ENCODE data around the gene SLC5A2.
A peak's percentile ranks its signal among the peaks of the same experiment; 100 is the strongest.

Gene SLC5A2

DNA sequence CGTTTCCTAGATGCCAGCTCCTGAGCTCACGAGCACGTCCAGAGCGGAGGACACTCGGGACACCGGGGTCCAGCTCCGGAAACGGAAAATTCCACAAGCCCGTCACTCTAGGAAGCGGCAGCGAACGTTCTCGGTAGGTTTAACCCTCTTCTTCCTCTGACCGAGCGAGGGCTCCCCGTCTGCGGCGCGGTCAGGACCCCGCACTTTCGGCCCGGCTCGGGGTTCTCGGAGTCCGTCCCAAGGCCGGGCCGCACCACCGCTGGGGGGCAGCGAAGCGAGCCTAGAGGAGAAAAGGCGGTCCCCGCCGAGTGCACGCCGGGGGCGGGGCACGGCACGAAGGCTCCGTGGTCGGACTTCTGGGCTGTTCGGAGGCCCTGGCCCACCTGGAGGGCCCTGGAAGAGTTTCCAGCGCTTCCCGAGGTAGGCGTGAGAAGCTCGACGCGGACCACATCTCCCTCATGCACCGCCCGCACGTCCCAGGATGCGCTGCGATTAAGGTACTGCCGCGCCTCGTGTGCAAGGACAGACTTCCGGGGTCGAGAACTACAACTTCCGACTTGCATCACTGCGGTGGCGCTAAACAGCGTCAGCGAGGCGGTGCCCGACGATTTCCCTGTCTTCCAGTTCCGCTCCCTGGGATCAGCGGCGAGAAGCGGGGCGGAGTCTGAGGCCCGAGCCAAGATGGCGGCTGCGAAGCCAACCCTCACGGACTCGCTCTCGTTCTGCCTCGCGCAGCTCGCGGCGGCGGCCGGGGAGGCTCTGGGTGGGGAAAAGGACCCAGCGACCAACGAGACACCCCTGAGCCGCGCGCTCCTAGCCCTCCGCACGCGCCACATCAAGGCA lies 23.9 kb upstream of the SLC5A2 start, which contains the start of gene ARMC5:
Gene ARMC5, plus strand, starts transcription at position 658 of the 843 bp plus-strand sequence. Its CDS starts 24 bp downstream, at position 682.
- Histone ChIP-seq H3K4me3 (ENCODE audit: low read length) (peak within 1 kb of the TSS; percentile 98), H4K20me1 (ENCODE audit: insufficient read depth, low read length) (peaks cover 22% of the 10 kb centered on the region), H3K4me2 (ENCODE audit: low read length) (peak within 1 kb of the TSS; percentile 100), H3K27me3 (ENCODE audit: low read depth, low read length) (no peaks in the 10 kb centered on the region), H2AFZ (ENCODE audit: low read depth, low read length) (peak within 1 kb of the TSS; percentile 92; the same call in 1 of the 2 replicates), H3K9me3 (ENCODE audit: insufficient read depth, low read length) (no peaks in the 10 kb centered on the region), H3K79me2 (ENCODE audit: low read length) (peaks cover 39% of the 10 kb centered on the region), H3K9ac (ENCODE audit: low read length) (peak within 1 kb of the TSS; percentile 97), H3K36me3 (replicated peaks; ENCODE audit: low read depth, low read length) (peaks cover 16% of the 10 kb centered on the region), H3K4me1 (ENCODE audit: low read length) (peaks cover 21% of the 10 kb centered on the region), H3K27ac (ENCODE audit: low read length) (peak within 1 kb of the TSS; percentile 85)
- peak; percentile 65 for TF ChIP-seq CTCF (IDR thresholded peaks at IDR 0.05; ENCODE audit: low read depth, low read length)
- no peak for TF ChIP-seq EZH2phosphoT487 (IDR thresholded peaks at IDR 0.05; ENCODE audit: low read depth)

DNA sequence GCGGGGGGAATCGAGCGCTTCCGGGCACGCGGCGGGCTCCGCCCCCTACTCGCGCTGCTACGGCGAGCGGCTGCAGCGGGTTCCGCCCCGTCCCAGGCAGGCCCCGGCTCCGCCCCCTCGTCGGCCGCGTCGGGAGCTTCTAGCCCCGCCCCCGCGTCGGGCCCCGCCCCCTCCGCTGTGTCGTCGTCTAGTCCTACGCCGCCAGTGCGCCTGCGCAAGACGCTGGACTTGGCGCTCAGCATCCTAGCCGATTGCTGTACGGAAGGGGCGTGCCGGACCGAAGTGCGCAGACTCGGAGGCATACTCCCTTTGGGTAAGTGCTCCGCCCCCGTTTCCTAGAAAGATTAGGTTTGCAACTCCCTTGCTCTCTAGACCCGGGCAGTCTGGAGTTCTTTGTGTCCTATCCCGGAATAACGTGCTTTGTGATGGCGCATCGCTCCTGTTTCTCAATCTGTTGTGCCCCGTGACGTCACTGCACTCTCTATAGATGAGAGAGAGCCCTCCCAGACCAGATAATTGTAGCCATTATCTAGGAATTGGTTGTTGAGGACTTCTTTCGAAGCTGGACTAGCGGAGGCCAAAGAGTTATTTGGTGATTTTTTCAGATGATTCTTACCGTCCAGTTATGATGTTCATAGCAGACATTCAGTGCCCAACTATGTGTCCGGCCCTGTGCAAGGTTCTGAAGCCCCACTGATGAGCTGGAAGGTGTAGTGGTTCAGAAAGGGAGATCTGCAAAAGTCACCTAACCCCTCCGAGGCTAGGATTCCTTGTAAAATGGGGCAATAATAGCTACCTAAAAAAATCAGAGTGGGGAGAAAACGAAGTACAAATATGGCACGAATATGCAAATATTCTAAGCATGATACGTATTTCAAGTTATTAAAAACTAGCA lies 23.0 kb upstream of the SLC5A2 start:
- peaks cover 16% of the 10 kb centered on the region for H3K36me3 ChIP-seq (replicated peaks; ENCODE audit: low read depth, low read length)
- peak overlapping the region; percentile 100 for H3K4me2 ChIP-seq (ENCODE audit: low read length)
- peak overlapping the region; percentile 92; the same call in 1 of the 2 replicates for H2AFZ ChIP-seq (ENCODE audit: low read depth, low read length)
- H3K9ac ChIP-seq (ENCODE audit: low read length): peak overlapping the region; percentile 97
- H3K79me2 ChIP-seq (ENCODE audit: low read length): peaks cover 38% of the 10 kb centered on the region
- peaks cover 21% of the 10 kb centered on the region for H3K4me1 ChIP-seq (ENCODE audit: low read length)
- TF ChIP-seq EZH2phosphoT487 (IDR thresholded peaks at IDR 0.05; ENCODE audit: low read depth) (no peak), CTCF (IDR thresholded peaks at IDR 0.05; ENCODE audit: low read depth, low read length) (no peak)
- no peaks in the 10 kb centered on the region for H3K27me3 ChIP-seq (ENCODE audit: low read depth, low read length)
- H3K4me3 ChIP-seq (ENCODE audit: low read length): peak overlapping the region; percentile 98
- peaks cover 22% of the 10 kb centered on the region for H4K20me1 ChIP-seq (ENCODE audit: insufficient read depth, low read length)
- peak overlapping the region; percentile 85 for H3K27ac ChIP-seq (ENCODE audit: low read length)
- no peaks in the 10 kb centered on the region for H3K9me3 ChIP-seq (ENCODE audit: insufficient read depth, low read length)

DNA sequence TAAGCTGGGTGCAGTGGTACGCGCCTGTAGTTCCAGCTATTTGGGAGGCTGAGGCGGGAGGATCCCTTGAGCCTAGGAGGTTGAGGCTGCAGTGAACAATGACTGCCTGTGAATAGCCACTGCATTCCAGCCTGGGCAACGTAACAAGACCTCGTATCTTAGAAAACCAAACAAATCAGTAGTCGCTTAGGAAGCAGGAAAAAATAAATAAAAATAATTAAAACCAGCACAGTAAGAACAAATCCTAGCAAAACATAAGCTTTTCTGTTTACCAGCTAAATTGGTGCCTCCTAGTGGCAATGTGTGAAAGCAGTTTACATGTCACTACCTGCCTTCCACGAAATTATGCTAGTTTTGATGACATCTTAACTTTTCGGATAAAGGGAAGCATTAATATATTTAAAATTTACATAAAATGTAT lies 22.3 kb upstream of the SLC5A2 start:
- TF ChIP-seq EZH2phosphoT487 (IDR thresholded peaks at IDR 0.05; ENCODE audit: low read depth) (no peak), CTCF (IDR thresholded peaks at IDR 0.05; ENCODE audit: low read depth, low read length) (peak; percentile 67)
- Histone ChIP-seq H3K4me1 (ENCODE audit: low read length) (peaks cover 21% of the 10 kb centered on the region), H3K9me3 (ENCODE audit: insufficient read depth, low read length) (no peaks in the 10 kb centered on the region), H3K4me3 (ENCODE audit: low read length) (peak overlapping the region; percentile 89), H3K9ac (ENCODE audit: low read length) (peak overlapping the region; percentile 60; the same call in 1 of the 2 replicates), H3K4me2 (ENCODE audit: low read length) (peak overlapping the region; percentile 68), H2AFZ (ENCODE audit: low read depth, low read length) (no peak overlapping the region; the same call in 1 of the 2 replicates), H3K27me3 (ENCODE audit: low read depth, low read length) (no peaks in the 10 kb centered on the region), H3K79me2 (ENCODE audit: low read length) (peaks cover 31% of the 10 kb centered on the region), H3K27ac (ENCODE audit: low read length) (no peak overlapping the region), H3K36me3 (replicated peaks; ENCODE audit: low read depth, low read length) (peaks cover 12% of the 10 kb centered on the region), H4K20me1 (ENCODE audit: insufficient read depth, low read length) (peaks cover 15% of the 10 kb centered on the region)
